Measurements from ENCODE around the gene MESD.

DNA sequence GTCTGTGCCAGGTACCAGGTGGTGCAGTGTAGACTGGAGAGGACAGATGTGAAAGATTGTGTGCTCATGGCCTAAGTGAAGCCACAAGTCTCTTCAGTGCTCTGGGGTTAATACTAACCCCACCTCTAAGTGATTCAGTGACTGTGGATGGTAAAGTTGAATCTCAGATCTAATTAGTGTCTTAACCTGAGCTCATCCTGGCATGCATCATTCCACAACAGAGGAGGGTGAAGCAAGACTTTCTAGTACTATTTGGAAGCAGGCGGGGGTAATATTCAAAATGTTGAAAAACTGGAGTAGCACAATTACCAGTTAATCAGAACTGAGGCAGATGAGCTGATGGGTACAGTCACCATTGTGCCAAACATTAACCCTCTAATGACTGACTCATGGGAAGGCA is 2.8 kb upstream of the MESD start:
- TF ChIP-seq, protein P1, sequence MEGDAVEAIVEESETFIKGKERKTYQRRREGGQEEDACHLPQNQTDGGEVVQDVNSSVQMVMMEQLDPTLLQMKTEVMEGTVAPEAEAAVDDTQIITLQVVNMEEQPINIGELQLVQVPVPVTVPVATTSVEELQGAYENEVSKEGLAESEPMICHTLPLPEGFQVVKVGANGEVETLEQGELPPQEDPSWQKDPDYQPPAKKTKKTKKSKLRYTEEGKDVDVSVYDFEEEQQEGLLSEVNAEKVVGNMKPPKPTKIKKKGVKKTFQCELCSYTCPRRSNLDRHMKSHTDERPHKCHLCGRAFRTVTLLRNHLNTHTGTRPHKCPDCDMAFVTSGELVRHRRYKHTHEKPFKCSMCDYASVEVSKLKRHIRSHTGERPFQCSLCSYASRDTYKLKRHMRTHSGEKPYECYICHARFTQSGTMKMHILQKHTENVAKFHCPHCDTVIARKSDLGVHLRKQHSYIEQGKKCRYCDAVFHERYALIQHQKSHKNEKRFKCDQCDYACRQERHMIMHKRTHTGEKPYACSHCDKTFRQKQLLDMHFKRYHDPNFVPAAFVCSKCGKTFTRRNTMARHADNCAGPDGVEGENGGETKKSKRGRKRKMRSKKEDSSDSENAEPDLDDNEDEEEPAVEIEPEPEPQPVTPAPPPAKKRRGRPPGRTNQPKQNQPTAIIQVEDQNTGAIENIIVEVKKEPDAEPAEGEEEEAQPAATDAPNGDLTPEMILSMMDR (IDR thresholded peaks at IDR 0.05): no peak
- no peak for TF ChIP-seq POLR2A (IDR thresholded peaks at IDR 0.05)
